Mucosa of stomach (tissue), 1 donor: Measurements from ENCODE around the gene STX10.
A peak's percentile ranks its signal among the peaks of the same experiment; 100 is the strongest.
"Not testable (repeated sequence)": the region's sequence is repeated elsewhere in the genome, so short reads cannot be mapped to it uniquely, and the experiment has no call there.

Experiments used
- H3K27me3 ChIP-seq: one replicate; pipeline ENCODE4 v1.7.0; 2013; ENCODE audit warnings: mild to moderate bottlenecking, low read length; ENCODE audit not compliant: control insufficient read depth, insufficient read depth
- H3K36me3 ChIP-seq: one replicate; pipeline ENCODE4 v1.7.0; 2013; ENCODE audit warnings: low read length; ENCODE audit not compliant: control insufficient read depth, insufficient read depth
- H3K4me1 ChIP-seq: one replicate; pipeline ENCODE4 v1.7.0; 2013; ENCODE audit warnings: mild to moderate bottlenecking, low read length; ENCODE audit not compliant: control insufficient read depth, insufficient read depth
- H3K4me3 ChIP-seq: one replicate; pipeline ENCODE4 v1.7.0; 2013; ENCODE audit warnings: low read length
- H3K9ac ChIP-seq: one replicate; pipeline ENCODE4 v1.7.0; 2013; ENCODE audit warnings: mild to moderate bottlenecking, low read length, moderate library complexity
- H3K9me3 ChIP-seq: one replicate; pipeline ENCODE4 v1.7.0; 2013; ENCODE audit warnings: mild to moderate bottlenecking, low read length, moderate library complexity; ENCODE audit not compliant: control insufficient read depth
- donor health status: Pancreatic carcinoma.

The STX10 gene

GRCh38 chr19:13150931-13151604, 893 bp upstream of the STX10 start:
- Histone ChIP-seq H3K36me3 (no peaks in the 10 kb centered on the region), H3K9ac (peak overlapping the region; percentile 100)

GRCh38 chr19:13149628-13150186, 468 bp downstream of the STX10 start:
- H3K9ac ChIP-seq: peak overlapping the region; percentile 100
- H3K36me3 ChIP-seq: no peaks in the 10 kb centered on the region
- H3K4me1 ChIP-seq: peaks cover 10% of the 10 kb centered on the region
- no peaks in the 10 kb centered on the region for H3K27me3 ChIP-seq
- H3K9me3 ChIP-seq: no peaks in the 10 kb centered on the region
- peak overlapping the region; percentile 100 for H3K4me3 ChIP-seq

More at GRCh38 chr19:13150931-13151604, 893 bp upstream of the STX10 start:
- H3K4me3 ChIP-seq: peak overlapping the region; percentile 100
- no peaks in the 10 kb centered on the region for H3K27me3 ChIP-seq
- H3K4me1 ChIP-seq: peaks cover 21% of the 10 kb centered on the region
- H3K9me3 ChIP-seq: no peaks in the 10 kb centered on the region

GRCh38 chr19:13149173-13149627, 975 bp downstream of the STX10 start:
- Histone ChIP-seq H3K4me1 (peaks cover 14% of the 10 kb centered on the region), H3K4me3 (peak overlapping the region; percentile 100), H3K9ac (peak overlapping the region; percentile 100)
- H3K9me3 ChIP-seq, H3K27me3 ChIP-seq, H3K36me3 ChIP-seq: not testable (repeated sequence)

GRCh38 chr19:13146763-13147563, 3.2 kb downstream of the STX10 start:
- H3K27me3 ChIP-seq: no peaks in the 10 kb centered on the region
- no peak overlapping the region for H3K4me3 ChIP-seq
- H3K9me3 ChIP-seq: no peaks in the 10 kb centered on the region
- no peaks in the 10 kb centered on the region for H3K36me3 ChIP-seq
- peaks cover 22% of the 10 kb centered on the region for H3K4me1 ChIP-seq
- H3K9ac ChIP-seq: no peak overlapping the region

- no peak overlapping the region for H3K9ac ChIP-seq
- H3K4me3 ChIP-seq: no peak overlapping the region
- H3K36me3 ChIP-seq: no peaks in the 10 kb centered on the region
- no peaks in the 10 kb centered on the region for H3K9me3 ChIP-seq
- H3K27me3 ChIP-seq: no peaks in the 10 kb centered on the region
- peaks cover 12% of the 10 kb centered on the region for H3K4me1 ChIP-seq
These were observed 10.4 kb downstream of the STX10 start for GRCh38 chr19:13139633-13140311.

- Histone ChIP-seq H3K9ac (no peak overlapping the region), H3K36me3 (no peaks in the 10 kb centered on the region), H3K4me1 (peaks cover 5% of the 10 kb centered on the region), H3K9me3 (no peaks in the 10 kb centered on the region), H3K4me3 (no peak overlapping the region), H3K27me3 (no peaks in the 10 kb centered on the region)
These were observed 11.3 kb downstream of the STX10 start for GRCh38 chr19:13138916-13139198.

- H3K36me3 ChIP-seq: no peaks in the 10 kb centered on the region
- no peaks in the 10 kb centered on the region for H3K9me3 ChIP-seq
- no peak overlapping the region for H3K4me3 ChIP-seq
- no peaks in the 10 kb centered on the region for H3K27me3 ChIP-seq
- no peak overlapping the region for H3K9ac ChIP-seq
- peaks cover 5% of the 10 kb centered on the region for H3K4me1 ChIP-seq
These were observed 11.8 kb downstream of the STX10 start for GRCh38 chr19:13138171-13138915.

GRCh38 chr19:13137290-13137794, 12.8 kb downstream of the STX10 start:
- Histone ChIP-seq H3K27me3 (no peaks in the 10 kb centered on the region), H3K4me3 (no peak overlapping the region), H3K9me3 (no peaks in the 10 kb centered on the region), H3K9ac (no peak overlapping the region), H3K4me1 (no peaks in the 10 kb centered on the region), H3K36me3 (no peaks in the 10 kb centered on the region)

- Histone ChIP-seq H3K27me3 (no peaks in the 10 kb centered on the region), H3K4me3 (no peak overlapping the region), H3K36me3 (no peaks in the 10 kb centered on the region), H3K4me1 (no peaks in the 10 kb centered on the region), H3K9me3 (no peaks in the 10 kb centered on the region), H3K9ac (no peak overlapping the region)
These were observed 14.8 kb downstream of the STX10 start for GRCh38 chr19:13135068-13136062.

- Histone ChIP-seq H3K9ac (no peak overlapping the region), H3K4me3 (no peak overlapping the region), H3K36me3 (no peaks in the 10 kb centered on the region), H3K4me1 (no peaks in the 10 kb centered on the region), H3K9me3 (no peaks in the 10 kb centered on the region), H3K27me3 (no peaks in the 10 kb centered on the region)
These were observed 15.5 kb downstream of the STX10 start for GRCh38 chr19:13134626-13135025.
